Gastroesophageal sphincter (tissue), 4 donors: Measurements from ENCODE around the gene AACS. TPM values are rescaled to one million over a fixed set of nuclear protein-coding genes. Genes with fewer than 3 reads are reported as not detected.

ENCODE experiments used
- ATAC-seq: fragments of 150-250 bp; one replicate; pipeline ENCODE4 v1.9.1; 2016; ENCODE audit warnings: mild to moderate bottlenecking, moderate library complexity
- H3K27ac ChIP-seq, 4 donors: fragments of 200-600 bp; sonication (generic) in 3 of 4; 1 replicate in 3 of 4; 2 replicates in 1 of 4; pipeline ENCODE4 v1.5.1; 2016 to 2019
- H3K27me3 ChIP-seq: fragments of 200-600 bp; sonication (generic); one replicate; pipeline ENCODE4 v1.5.1; 2019
- H3K36me3 ChIP-seq, 2 donors: fragments of 200-600 bp; sonication (generic); one replicate each; pipeline ENCODE4 v1.5.1; 2019; ENCODE audit warnings: control low read depth in 1 of 2
- H3K4me1 ChIP-seq, 3 donors: fragments of 200-600 bp; sonication (generic); 1 replicate in 2 of 3; 2 replicates in 1 of 3; pipeline ENCODE4 v1.5.1; 2016 to 2019; ENCODE audit warnings: control low read depth in 2 of 3
- H3K4me3 ChIP-seq, 2 donors: fragments of 200-600 bp; sonication (generic); one replicate each; pipeline ENCODE4 v1.5.1; 2019; ENCODE audit warnings: mild to moderate bottlenecking in 1 of 2, moderate library complexity in 1 of 2
- H3K9me3 ChIP-seq, 3 donors: fragments of 200-600 bp; sonication (generic); one replicate each; pipeline ENCODE4 v1.5.1; 2017 to 2019; ENCODE audit warnings: control low read depth in 2 of 3
- EP300 ChIP-seq: sonication (generic); formaldehyde crosslinking; IDR thresholded peaks from one replicate; pipeline ENCODE4 v1.6.1; 2017; ENCODE audit warnings: antibody characterized with exemption, mild to moderate bottlenecking
- POLR2A ChIP-seq, 2 donors: fragments of 450-650 bp; IDR thresholded peaks; one replicate each; pipeline ENCODE4 v1.6.1; 2017; ENCODE audit warnings: antibody characterized with exemption in 2 of 2, mild to moderate bottlenecking in 2 of 2, moderate library complexity in 1 of 2
- POLR2AphosphoS5 ChIP-seq: sonication (generic); formaldehyde crosslinking; IDR thresholded peaks from one replicate; pipeline ENCODE4 v1.6.1; 2017; ENCODE audit warnings: antibody characterized with exemption
- WGBS, 2 donors: methylation state at CpG; one replicate each; pipeline ENCODE4 v1.1.5; 2018; ENCODE audit warnings: low coverage in 1 of 2; 5-methylcytosine and 5-hydroxymethylcytosine counted together
- total RNA-seq, 4 donors: library from RNA; depleted of rRNA; stranded (reverse); fragments of >200 nt; gene quantifications; one replicate each; pipeline ENCODE4 v1.1.0, GENCODE V29; 2016
- TF ChIP-seq, protein P1 (sequence below), 4 experiments: fragments of 200-600 bp in 2 of 4; fragments of 450-650 bp in 2 of 4; sonication (generic) in 1 of 4; IDR thresholded peaks; one replicate each; pipeline ENCODE4 v1.5.1; 2017 to 2019; ENCODE audit warnings: antibody characterized with exemption in 4 of 4, mild to moderate bottlenecking in 2 of 4, moderate library complexity in 2 of 4

Gene AACS
- total RNA-seq, 4 donors from 2014 or later: 10.3 to 14.6 (median 11.8) TPM

DNA sequence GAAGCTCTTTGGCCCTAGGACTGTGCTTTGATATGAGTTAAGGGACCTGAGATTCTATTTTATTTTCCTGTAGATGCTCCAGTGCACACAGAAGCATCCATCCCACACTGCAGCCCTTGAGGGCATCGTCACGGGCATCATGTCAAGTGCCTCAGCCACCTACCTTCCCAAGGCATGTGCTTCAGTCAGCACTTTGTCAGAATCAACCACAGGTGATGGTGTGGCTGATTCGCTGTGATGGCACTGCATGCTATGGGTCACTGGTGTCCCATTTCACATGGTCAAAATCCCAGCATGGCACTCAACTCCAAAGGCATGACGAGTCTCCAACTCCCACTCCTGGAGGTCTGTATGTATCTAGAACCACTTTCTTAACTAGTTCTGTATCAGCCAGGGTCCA is 100.8 kb downstream of the AACS start:
- ATAC-seq: no peak
- peaks cover 0 to 26% (median 0%) of the 10 kb centered on the region in 3 donors for H3K9me3 ChIP-seq
- no peak overlapping the region for H3K27ac ChIP-seq
- TF ChIP-seq, protein P1, sequence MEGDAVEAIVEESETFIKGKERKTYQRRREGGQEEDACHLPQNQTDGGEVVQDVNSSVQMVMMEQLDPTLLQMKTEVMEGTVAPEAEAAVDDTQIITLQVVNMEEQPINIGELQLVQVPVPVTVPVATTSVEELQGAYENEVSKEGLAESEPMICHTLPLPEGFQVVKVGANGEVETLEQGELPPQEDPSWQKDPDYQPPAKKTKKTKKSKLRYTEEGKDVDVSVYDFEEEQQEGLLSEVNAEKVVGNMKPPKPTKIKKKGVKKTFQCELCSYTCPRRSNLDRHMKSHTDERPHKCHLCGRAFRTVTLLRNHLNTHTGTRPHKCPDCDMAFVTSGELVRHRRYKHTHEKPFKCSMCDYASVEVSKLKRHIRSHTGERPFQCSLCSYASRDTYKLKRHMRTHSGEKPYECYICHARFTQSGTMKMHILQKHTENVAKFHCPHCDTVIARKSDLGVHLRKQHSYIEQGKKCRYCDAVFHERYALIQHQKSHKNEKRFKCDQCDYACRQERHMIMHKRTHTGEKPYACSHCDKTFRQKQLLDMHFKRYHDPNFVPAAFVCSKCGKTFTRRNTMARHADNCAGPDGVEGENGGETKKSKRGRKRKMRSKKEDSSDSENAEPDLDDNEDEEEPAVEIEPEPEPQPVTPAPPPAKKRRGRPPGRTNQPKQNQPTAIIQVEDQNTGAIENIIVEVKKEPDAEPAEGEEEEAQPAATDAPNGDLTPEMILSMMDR (IDR thresholded peaks at IDR 0.05): no peak
- TF ChIP-seq EP300 (no peak), POLR2AphosphoS5 (no peak), POLR2A (IDR thresholded peaks at IDR 0.05) (no peak)
- H3K4me1 ChIP-seq: no peaks in the 10 kb centered on the region
- H3K4me3 ChIP-seq: no peak overlapping the region
- H3K27me3 ChIP-seq: peaks cover 18% of the 10 kb centered on the region
- H3K36me3 ChIP-seq: no peaks in the 10 kb centered on the region
- 83 to 100% methylated on average over 1 to 2 of the region's 4 CpGs for WGBS, 2 donors

DNA sequence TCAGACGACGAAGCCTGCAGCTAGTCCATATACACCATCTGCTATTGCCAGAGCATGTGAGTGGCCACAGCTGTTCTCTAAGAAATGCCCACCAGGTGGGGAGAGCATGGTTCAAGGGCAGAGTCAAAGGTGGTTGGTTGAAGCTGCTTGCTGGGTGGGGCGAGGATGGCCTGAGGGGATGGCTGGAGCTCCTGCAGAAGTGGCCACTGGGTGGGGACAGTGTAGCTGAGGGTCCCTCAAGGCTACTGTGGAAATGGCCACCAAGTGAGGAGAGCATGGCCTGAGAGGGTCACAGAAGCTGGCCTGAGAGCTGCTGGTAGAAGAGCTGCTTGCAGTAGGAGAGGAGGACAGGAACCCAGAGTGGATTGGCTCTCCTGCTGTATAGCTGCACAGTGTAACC is 102.4 kb downstream of the AACS start:
- WGBS, 2 donors: 50% methylated on average over 1 of the region's 3 CpGs; no CpG with 5 or more reads in 1 of the 2 donors

DNA sequence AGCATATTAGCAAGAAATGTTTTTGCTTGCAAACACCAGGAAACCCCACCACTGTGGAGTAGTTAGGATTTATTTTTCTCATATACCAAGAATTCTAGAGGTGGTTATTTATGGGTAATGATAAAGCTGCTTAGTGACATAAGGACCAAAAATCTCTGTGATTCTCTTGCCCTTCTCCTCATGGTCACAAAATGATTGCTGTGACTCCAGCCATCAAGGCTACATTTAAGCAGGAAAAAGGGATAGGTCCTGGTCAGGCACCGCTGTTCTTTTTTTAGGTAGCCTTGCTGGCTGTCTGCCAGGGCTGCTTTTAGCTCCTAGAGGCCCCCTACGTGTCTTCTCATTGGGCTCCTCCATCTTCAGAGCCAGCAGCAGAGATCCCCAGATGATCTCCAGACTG is 104.2 kb downstream of the AACS start:
- H3K9me3 ChIP-seq: peaks cover 0 to 26% (median 0%) of the 10 kb centered on the region in 3 donors
- H3K4me1 ChIP-seq: no peaks in the 10 kb centered on the region
- H3K27me3 ChIP-seq: peaks cover 18% of the 10 kb centered on the region
- 50% methylated on average over 1 of the region's 2 CpGs; no CpG with 5 or more reads in 1 of the 2 donors for WGBS, 2 donors
- H3K27ac ChIP-seq: no peak overlapping the region
- ATAC-seq: no peak
- no peak overlapping the region for H3K4me3 ChIP-seq
- no peak for TF ChIP-seq POLR2A (IDR thresholded peaks at IDR 0.05)
- TF ChIP-seq EP300: no peak
- H3K36me3 ChIP-seq: no peaks in the 10 kb centered on the region

More for the DNA sequence above, 102.4 kb downstream of the AACS start:
- Histone ChIP-seq H3K27ac (no peak overlapping the region), H3K4me3 (no peak overlapping the region), H3K9me3 (peaks cover 0 to 26% (median 0%) of the 10 kb centered on the region in 3 donors), H3K4me1 (no peaks in the 10 kb centered on the region), H3K36me3 (no peaks in the 10 kb centered on the region), H3K27me3 (peaks cover 18% of the 10 kb centered on the region)
- ATAC-seq: no peak
- no peak for TF ChIP-seq EP300
- no peak for TF ChIP-seq POLR2A (IDR thresholded peaks at IDR 0.05)
- TF ChIP-seq POLR2AphosphoS5: no peak
- TF ChIP-seq, protein P1 (IDR thresholded peaks at IDR 0.05): no peak

DNA sequence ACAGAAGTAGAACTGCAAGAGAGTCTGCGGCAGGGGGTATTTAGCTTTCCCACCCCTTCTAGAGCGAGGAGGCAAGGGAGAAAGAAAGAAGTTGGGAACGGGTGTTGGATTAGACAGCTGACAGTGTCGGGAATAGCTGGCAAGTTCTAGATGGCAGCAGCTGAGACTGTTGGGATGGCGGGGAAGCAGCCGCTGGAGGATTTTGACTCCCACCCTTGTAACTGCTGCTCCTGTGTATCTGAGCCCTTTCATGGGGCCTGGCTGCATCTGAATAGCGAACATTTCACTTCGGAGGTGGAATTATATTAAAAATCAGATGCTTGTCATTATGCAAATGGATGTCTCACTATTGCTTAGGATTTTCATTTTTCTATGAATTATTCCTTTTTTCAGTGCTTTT is 104.6 kb downstream of the AACS start:
- no peaks in the 10 kb centered on the region for H3K36me3 ChIP-seq
- H3K4me1 ChIP-seq: no peaks in the 10 kb centered on the region
- peaks cover 22% of the 10 kb centered on the region for H3K27me3 ChIP-seq
- no peak for TF ChIP-seq POLR2A (IDR thresholded peaks at IDR 0.05)
- TF ChIP-seq, protein P1 (IDR thresholded peaks at IDR 0.05): no peak
- no peak for TF ChIP-seq POLR2AphosphoS5
- TF ChIP-seq EP300: no peak
- no peak overlapping the region for H3K27ac ChIP-seq
- H3K9me3 ChIP-seq: peaks cover 0 to 26% (median 0%) of the 10 kb centered on the region in 3 donors
- H3K4me3 ChIP-seq: no peak overlapping the region
- no peak for ATAC-seq
- WGBS, 2 donors: 49 to 77% methylated on average over 3 to 6 of the region's 8 CpGs

DNA sequence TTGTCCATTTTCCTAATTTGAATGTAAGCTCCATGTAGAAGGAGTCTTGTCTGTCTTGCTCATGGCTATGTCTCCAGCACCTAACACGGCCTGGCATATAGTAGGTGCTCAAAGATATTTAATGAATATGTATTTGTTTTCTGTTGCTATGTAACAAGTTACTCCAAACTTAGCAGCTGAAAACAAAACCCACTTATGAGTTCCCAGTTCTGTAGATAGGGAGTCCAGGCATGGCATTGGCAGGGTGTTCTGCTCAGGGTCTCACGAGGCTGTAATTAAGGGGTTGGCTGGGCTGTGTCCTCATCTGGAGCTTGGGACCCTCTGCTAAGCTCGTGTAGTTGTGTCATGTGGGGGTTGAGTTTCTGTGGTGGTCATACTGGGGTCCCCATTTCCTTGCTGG is 106.0 kb downstream of the AACS start:
- peaks cover 0 to 30% (median 0%) of the 10 kb centered on the region in 3 donors for H3K9me3 ChIP-seq
- no peaks in the 10 kb centered on the region for H3K36me3 ChIP-seq
- no peak overlapping the region for H3K4me3 ChIP-seq
- no peak for ATAC-seq
- H3K27me3 ChIP-seq: peaks cover 23% of the 10 kb centered on the region
- 40 to 65% methylated on average over 1 to 3 of the region's 3 CpGs for WGBS, 2 donors
- TF ChIP-seq EP300 (no peak), POLR2A (IDR thresholded peaks at IDR 0.05) (no peak)
- TF ChIP-seq, protein P1 (IDR thresholded peaks at IDR 0.05): no peak
- H3K4me1 ChIP-seq: no peaks in the 10 kb centered on the region
- H3K27ac ChIP-seq: no peak overlapping the region
